ENCODE data around the gene KLF7.

KLF7 gene

DNA sequence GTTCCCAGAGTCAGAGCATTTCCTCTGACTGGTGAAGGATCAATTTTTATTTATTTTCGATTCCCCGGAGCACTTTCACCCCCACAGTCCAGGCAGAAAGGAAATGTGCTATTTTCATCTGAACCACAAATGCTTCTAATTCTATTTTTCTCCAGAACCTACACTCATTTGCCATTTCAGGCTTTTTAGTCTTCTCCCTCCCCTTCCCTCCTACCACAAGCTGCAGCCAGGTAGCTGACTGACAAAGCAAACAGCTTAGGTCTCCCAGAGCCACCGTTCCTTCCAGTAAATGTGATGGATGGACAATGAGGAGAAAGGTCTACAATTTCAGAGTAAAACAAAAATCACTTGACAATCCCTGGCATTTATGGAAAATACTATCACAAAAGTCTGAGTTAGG lies 76.9 kb downstream of the KLF7 start:
- DNase-seq = peak; percentile 48

DNA sequence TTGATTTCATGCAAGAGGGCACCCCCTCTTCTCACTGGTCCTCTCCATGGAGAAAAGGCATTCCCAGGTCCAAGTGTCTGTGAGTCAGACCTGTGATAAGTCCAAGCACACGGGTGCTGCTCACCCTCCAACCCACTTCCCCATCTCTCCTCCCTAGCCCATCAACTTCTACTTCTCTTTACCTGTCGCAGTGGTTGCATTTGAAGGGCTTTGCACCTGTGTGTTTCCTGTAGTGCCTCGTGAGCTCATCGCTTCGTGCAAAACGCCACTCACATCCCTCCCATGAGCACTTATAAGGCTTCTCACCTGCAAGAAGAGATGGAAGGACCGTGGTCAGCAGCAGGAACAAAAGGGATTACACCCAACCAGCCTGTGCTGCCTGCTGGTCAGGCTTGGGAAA lies 77.5 kb downstream of the KLF7 start:
- DNase-seq = peak; percentile 35

DNA sequence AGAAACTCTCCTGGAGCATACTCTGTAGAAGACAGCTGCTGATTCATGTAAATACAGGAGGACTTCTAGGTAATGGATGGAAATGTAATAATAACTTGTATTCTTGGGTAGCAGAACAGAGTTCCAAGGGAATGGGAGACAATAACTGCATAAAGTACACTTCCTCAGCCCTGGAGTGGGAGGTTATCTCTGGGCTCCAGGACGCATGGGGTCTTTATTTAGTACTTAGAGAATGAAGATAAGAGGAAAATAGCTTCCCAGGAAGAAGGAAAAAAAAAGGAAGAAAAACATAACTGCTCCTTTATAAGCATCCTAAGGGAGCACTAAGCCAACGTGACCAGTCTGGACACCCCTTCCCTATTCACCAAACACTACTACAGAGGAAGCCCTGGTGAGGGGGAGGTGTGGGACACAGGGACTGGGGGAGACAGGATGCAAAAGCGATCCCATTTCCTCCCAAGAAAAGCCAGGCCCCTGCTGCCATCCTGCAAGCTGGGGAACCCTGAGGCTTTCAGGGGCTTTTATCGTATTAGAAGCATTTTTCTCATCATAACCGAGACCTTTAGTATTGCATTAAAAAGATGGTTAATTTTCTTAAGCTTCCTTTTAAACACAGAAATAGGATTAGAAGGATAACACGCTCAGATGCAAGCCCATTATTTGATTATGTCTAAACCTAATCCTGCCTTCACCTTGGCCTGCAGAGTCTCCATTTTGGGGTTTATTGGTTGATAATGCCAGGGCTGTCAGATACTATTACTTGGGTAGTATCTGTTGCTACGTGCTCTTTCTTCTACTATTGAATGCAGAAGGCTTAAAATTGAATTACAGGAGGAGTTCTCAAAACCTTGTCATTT lies 78.5 kb downstream of the KLF7 start:
- no peak for DNase-seq

DNA sequence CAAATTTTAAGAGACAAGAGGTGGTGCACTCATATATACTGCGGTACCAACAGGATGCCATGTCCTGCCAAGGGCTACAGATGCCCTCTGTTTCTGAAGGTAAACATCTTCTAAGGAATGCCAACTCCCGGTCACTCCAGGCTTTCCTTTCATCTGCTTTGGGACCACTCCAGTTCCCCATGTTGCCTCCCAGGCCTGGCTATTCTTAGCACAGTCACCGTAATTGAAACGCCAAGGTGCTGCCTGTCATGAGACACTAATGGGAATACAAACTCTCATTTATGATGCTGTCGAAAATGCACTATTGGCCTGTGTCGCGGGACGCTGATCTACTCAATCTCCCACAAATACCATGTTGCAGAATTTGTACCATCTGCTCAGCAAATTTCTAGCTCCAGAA lies 79.6 kb downstream of the KLF7 start:
- DNase-seq = no peak

DNA sequence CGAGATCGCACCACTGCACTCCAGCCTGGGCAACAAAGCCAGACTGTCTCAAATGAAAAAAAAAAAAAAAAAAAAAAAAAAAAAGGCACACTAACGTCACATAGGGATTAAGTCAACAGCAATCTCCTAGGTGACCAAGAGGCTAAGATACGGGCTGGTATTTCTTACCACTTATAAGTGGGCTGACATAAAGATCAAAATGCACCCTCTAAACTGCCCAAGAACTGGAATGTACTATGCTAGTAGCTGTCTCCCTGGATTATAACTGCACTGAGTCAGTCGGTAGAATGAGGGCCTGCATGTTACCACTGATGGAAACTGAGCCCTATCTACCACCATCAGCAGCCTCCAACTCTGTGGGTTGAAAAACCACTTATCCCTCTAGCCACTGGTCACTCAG lies 80.6 kb downstream of the KLF7 start:
- no peak for DNase-seq

DNA sequence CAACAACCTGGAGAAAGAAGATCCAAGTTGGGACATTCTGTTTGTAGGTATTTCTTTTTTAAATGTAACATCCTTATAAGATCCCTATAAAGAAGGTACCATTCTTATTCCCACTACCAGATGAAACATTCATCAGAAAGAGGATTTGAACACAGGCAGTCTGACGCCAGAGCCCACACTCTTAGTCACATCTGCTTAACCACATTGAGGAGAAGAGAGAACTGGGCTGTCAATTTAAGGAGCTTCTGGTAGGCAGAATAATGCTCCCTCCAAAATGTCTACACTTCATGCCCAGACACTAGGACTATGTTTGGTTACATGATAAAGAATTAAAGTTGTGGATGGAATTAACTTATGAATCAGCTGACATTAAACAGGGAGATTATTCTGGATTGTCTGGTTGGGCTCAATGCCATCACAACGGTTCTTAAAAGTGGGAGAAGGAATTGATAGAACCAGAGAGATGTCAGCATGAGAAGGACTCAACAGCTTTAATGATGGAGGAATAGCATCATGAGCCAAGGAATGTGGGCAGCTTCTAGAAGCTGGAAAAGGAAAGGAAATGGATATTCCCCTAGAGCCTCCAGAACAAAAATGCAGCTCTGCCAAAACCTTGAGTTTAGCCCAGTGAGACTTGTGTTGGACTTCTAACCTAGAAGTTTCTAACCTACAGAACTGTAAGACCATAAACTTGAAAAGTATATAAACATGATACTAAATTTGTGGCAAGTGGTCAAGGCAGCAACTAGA lies 82.2 kb downstream of the KLF7 start:
- no peak for DNase-seq

DNA sequence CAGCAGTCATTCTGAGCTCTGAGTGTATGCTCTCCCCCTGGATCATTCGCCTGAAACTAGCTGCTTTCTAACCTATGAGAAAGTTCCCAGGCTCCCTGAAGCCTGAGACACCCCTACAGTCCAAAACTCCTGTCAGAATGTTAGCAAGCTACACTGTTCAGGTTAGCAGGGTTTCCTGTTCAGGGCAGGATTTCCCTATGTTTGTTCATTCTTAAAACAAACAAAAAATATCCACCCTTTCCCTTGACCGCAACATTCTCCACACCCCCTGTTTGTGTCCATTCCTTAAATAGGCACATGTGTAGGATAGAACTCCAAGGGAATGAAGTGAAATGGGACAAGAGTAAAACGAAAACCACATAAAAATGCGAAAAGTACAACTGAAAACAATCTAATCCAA lies 83.1 kb downstream of the KLF7 start:
- no peak for DNase-seq

DNA sequence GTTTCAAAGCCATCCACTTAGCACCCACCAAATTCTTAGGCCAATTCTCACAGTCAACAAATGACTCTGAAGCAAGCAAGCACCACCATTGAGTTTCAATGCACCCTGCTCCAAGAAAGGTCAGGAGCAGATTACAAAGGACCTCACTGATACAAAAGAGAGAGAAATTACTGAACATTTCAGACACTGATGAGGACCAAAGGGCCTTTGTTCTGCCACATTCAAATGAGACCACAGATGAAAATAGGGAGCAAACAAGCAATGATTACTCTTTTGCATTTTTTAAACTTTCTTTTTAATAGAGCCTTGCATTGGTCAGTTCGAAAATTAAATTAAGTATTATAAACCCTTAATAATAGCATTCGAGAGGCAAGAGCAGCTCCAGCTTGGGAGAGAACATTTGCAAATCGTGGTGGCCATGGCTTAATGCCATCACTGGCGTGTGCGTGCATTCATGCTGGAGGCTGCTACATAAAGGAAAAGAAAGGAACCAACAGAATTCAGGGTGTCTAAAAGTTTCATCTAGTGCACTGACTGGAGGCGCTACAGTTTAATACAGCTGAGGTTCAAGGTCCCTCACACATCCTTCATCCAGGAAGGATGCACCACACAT lies 87.5 kb downstream of the KLF7 start:
- no peak for DNase-seq

DNA sequence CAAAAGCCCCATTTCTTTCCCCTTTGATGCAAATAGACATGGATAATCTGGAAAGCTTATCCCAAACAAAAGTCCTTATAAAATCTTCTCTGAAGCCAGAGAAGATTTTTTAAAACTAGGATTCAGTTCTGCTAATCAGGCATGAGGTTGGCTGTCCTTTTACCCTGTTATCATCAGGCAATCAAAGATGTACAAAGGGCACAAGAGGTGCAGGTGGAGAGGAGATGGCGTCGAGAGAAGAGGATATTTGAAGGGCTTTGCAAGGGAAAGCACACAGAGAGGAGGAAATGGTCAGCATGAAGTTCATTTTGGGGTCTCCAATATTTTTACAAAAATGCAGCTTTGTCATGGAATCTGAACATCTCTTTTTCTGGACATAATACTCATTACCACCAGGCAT lies 88.5 kb downstream of the KLF7 start:
- DNase-seq = no peak

DNA sequence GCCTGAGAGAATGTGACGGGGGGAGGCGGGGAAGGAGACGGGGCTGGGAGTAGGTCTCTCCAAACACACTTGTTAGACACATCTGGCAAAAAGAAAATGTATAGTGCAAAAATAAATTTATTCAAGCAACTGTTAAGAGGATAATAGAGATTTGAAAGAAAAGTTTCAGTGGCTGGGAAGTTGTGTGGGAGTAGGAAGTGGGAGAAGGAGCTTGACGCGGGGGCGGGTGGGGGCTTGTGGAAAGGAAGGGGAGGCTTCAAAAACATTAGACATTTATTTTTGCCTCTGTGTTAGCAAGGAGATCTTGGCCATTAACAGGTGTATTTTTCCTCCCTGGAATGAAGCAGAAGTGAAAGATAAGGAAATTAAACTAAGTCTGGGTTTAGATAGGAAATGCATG lies 90.3 kb downstream of the KLF7 start:
- no peak for DNase-seq

DNA sequence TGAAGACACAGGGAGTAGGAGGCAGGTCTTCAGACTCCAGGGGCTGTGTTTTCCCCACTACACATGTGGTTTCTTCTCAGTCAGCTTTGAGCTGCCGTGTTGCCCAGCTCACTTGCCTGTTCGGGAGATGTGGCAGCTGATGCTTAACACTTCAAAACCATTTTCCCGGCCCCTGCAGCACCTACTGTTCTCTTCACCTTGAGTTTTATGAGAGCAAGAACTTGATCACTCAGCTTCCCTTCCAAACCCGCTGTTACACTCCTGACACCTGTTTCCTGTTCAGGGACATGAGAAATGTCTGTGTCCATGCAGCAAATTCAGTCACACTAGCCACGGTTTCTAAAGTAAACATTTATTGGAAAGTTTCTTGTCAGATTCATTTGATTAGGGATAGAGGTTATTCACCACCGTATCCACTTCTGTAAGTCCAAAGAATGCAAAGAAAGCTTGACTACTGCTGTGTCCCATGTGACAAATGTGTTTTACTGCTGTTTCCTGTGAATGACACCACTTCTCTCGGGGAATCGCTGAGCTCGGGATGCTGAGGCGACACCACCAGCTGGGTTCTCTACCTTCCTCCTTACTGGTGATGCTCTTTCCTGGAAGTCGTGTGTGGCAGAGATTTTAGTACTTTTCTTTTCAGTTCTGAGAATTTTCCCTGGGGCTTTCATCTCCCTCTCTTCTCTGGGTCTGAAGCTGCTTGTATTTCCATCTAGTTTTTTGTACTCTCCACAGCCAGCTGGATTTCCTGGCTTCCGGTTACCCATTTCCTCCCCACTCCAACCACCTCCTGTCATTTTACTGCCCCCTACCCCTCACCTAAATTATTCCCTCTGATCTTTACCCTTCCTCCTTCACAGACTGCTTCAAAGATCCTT lies 91.7 kb downstream of the KLF7 start:
- DNase-seq = no peak

DNA sequence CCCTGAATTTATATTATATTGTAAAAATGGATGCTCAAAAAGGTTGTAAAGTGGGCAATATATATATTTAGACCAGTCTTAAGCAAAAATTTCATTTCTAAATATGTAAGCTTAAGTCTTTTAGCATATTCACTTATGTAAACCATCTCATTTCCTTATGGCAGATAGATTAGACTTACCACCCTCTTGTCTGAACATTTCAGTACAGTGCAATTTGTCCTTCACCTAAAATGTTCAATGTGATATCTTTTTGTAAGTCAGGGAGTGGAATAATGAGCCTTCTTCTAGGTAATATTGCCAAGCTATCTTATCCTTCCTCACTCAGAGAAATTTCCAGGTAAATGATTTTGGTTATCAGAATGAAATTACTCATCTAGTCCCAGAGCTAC lies 92.3 kb downstream of the KLF7 start:
- DNase-seq = no peak

DNA sequence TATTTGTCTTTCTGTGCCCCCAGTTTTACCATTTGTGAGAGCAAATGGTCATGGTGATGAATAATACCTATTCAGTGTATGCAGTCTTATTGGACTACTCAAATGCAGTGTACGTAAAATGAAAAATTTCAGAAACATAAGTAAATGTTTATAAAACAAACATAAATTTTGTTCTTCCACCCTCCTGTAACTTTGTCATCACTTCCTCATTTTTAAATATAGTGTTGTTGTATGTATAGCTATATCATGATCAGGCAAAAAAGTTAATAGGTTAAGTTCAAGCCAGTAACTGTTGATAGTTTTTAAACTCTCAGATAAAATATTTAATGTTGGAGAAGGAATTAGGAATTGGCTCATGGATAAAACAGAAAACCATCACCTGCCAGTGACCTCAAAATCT lies 93.2 kb downstream of the KLF7 start:
- DNase-seq = no peak

DNA sequence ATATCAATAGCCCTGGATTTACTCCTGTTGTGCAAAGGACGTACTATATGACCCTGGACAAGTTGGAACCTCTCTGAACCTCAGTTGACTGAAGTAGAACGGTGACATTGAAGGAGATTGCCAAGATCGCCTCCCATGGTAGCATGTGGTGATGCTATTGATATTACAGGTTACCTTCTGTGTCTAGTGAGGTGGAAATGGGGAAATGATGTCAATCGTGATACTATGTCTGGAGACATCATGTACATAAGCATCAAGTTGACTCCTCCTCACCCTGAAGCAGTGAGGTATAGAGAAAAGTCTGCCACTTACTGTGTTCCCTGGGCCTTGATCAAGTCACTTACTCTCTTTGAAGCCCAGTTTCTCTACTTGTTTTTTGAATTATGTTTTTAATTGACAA lies 93.9 kb downstream of the KLF7 start:
- DNase-seq = no peak

DNA sequence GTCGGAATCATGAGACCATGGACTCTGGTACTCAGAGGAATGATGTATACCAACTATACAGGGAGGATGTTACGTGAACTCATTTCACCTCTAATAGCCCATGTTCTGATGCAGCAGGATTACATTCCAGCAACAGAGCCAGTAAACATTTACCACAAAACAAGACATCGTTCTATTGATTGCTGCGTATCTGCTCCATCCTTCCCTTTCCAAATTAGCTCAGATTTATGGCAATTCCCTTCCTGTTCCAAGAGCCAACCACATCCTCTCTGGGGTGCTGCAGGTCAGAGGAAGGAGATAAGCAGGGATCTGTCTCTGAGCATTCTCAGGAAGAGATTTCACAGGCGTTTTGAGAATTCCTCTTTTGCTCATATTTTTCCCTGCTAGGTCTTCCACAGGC lies 98.3 kb downstream of the KLF7 start:
- DNase-seq = no peak

DNA sequence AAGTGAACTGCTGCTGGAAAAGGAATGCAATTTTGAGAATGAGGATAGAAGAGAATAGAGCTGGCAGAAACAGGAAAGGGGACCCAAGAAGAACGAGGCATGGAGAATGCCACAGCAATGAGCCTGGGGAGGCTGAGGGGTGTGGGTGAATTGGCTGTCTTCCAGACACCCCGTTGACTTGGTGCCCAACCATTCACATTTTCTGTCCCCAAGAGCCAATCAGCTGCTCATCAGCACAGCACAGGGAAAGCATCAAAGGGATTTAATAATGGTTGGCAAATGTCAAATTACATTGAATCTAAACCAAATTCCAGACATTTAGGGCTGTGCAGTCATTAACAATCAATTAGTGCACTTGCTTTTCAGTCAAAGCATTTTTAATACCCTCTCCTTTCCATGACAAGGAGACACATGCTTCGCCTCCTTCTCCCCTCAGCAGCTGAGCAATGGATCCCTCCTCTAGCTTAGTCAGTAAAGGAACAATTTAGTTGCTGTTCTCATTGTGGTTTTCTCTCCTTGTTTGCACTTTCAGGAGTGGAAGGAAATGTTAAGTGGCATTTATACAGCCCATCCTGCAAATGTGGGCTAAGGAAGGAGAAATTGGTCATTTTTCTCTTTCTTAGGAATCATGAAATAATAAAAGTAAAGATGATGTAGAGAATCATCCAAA lies 98.8 kb downstream of the KLF7 start:
- no peak for DNase-seq

DNA sequence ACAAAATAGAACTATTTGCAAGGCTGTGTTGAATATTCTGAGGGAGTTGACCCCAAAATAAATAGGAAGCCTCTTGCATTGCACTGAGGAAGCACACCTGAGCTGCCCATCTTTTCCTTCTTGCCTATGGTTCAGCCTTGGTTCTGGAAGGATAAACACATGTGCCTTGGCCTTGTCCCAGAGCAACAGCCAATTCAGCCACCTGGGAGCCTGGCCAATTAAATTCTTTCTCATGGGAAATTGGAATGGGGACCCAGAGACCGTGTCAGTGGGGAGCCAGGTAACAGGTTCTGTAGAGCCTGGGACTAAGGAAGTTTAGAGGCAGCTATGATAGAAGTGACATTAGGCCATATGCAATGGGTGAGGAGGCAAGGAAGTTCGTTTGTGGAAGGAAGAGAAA lies 99.6 kb downstream of the KLF7 start:
- no peak for DNase-seq

DNA sequence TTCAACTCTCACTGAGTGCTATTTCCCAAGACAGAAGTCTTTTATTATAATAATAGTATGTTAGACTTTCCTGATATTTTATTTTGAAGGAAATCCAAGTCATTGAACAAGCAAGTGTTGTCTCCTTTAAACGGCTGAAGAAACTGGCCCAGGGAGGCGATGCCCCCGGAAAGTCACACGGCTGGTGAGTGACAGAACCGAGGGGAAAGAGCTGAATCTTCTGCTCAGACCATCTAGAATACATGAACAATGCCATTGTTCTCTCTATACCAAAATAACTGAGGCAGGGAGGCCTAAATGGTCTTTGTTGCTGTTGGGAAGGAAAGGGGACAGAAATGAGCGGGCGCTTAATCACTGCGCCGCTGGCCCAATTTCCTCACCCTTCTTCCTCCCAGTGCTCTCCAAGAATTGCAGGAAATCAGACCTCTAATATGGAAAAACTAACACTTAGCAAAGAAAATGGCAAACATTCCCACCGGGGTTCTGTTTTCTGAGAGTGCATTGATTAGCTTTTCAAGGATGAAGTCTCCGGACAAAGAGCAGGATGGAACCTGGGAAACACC lies 101.5 kb downstream of the KLF7 start:
- no peak for DNase-seq

DNA sequence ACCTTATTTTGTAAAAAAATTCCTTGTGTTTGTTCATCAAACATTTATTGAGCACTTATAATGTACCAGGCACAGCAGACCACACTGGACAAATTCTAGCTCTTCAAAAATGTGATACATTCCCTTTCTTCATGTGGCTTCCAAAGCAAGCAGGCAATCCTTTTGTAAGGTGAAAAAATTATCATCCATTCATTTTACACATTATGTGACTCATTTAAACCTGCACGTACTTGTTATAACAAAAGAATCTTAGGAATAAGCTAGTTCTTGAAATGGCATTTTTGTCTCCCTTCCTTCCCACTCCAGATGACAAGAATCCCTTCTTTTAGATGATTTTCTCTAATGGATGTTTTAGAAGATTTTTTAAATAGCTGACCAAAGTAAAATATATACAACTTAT lies 104.6 kb downstream of the KLF7 start:
- DNase-seq = no peak

DNA sequence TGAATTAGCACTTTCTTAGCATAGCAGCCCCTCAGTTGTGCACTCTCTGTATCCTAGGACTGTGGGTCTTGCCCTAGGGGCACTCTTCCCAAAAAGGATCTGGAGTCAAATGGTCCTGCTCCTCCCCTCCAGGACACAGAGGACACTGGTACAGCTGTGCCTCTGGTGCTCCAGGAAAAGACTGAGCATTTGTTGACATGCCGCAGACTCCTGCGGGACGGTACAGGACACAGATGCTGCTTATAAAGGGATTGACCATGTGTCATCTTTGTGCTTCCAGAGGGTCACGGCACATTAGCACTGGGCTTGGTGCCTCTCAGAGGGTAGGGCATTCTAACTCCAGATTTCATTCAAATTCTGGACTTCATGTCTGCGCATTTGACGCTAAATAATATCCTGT lies 110.5 kb downstream of the KLF7 start:
- DNase-seq = no peak

DNA sequence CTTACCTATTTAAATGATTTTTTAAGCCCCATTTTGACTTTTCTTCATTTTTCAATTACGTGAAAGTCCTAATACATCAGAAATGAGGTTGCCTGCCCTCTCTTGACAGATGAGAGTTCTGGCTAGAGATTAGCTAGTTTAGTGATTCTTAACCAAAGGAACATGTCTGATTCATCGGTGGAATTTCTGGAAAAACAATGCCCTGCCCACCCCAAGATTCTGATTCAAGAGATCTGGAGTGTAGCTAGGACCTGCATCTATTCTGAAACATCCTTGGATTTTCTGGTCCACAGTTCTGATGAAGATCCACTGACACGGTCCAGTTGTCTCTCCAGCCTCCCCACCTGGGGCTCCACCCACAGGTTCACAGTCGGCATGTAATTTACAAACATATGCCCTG lies 111.2 kb downstream of the KLF7 start:
- no peak for DNase-seq

DNA sequence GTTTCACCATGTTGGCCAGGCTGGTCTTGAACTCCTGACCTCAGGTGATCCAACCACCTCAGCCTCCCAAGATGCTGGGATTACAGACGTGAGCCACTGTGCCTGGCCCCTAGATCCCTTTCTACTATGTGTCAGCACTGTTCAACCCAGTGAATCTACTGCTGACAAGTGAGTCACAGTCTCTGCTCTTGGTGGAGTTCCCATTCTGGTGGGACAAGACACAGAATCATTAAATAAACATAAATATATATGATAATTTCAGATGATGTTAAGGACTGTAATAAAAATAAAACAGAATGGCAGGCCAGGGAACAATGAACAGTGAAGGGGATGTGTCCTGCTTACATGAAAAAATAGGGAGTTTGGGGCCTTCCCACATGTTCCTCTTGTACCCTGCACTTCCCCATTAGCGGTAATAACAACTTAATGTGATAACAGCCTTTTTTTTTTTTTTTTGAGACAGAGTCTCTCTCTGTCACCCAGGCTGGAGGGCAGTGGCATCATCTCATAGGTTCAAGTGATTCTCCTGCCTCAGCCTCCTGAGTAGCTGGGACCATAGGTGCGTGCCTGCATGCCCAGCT lies 114.3 kb downstream of the KLF7 start:
- no peak for DNase-seq

Measured in NCI-H774 (cell line).